Measurements from ENCODE around the gene CCN2.

Gene CCN2

GRCh38 chr6:131950767-131951575 is at the start of gene CCN2:
TSS of gene CCN2 (minus strand) at chr6:131951372. CDS start at chr6:131951172, 200 bp downstream.
- peak within 1 kb of the TSS; percentile 98 for H3K4me3 ChIP-seq (ENCODE audit: low read length)
- no peak for TF ChIP-seq CTCF (conservative IDR thresholded peaks at IDR 0.05; ENCODE audit: low read length)
- DNase-seq (ENCODE audit: low read depth): peak; percentile 100

- no peak overlapping the region for H3K4me3 ChIP-seq (ENCODE audit: low read length)
- no peak for TF ChIP-seq CTCF (conservative IDR thresholded peaks at IDR 0.05; ENCODE audit: low read length)
- no peak for DNase-seq (ENCODE audit: low read depth)
Observed at GRCh38 chr6:132000296-132000695, 49.1 kb upstream of the CCN2 start.

- no peak for DNase-seq (ENCODE audit: low read depth)
- TF ChIP-seq CTCF (conservative IDR thresholded peaks at IDR 0.05; ENCODE audit: low read length): no peak
- H3K4me3 ChIP-seq (ENCODE audit: low read length): no peak overlapping the region
Observed at GRCh38 chr6:131999545-132000146, 48.5 kb upstream of the CCN2 start.

GRCh38 chr6:131998255-131998982 is 47.2 kb upstream of the CCN2 start:
- TF ChIP-seq CTCF (conservative IDR thresholded peaks at IDR 0.05; ENCODE audit: low read length): no peak
- H3K4me3 ChIP-seq (ENCODE audit: low read length): no peak overlapping the region
- peak; percentile 38 for DNase-seq (ENCODE audit: low read depth)

GRCh38 chr6:131997429-131998153 is 46.4 kb upstream of the CCN2 start:
- no peak overlapping the region for H3K4me3 ChIP-seq (ENCODE audit: low read length)
- TF ChIP-seq CTCF (conservative IDR thresholded peaks at IDR 0.05; ENCODE audit: low read length): no peak
- no peak for DNase-seq (ENCODE audit: low read depth)

- H3K4me3 ChIP-seq (ENCODE audit: low read length): no peak overlapping the region
- DNase-seq (ENCODE audit: low read depth): peak; percentile 74
- no peak for TF ChIP-seq CTCF (conservative IDR thresholded peaks at IDR 0.05; ENCODE audit: low read length)
Observed at GRCh38 chr6:131995917-131996316, 44.7 kb upstream of the CCN2 start.

Data from AG10803 (cell line).